ENCODE measurements around the gene MAGEA12.
"Not testable (repeated sequence)": the region's sequence is repeated elsewhere in the genome, so short reads cannot be mapped to it uniquely, and the experiment has no call there.

The MAGEA12 gene

GRCh38 chrX:152769549-152770289 is 36.2 kb downstream of the MAGEA12 start, which contains the start of gene MAGEA6:
TSS of gene MAGEA6 (minus strand) at chrX:152769689. CDS start at chrX:152767650, 2,039 bp downstream.
- DNase-seq, result not testable (repeated sequence)

- DNase-seq, result not testable (repeated sequence)
Measured at GRCh38 chrX:152787062-152787461, 53.5 kb downstream of the MAGEA12 start.

Data from CD4-positive, alpha-beta T cell treated with Interleukin-10 for 1 hour (primary cell).